GM19099 (cell line): Measurements from ENCODE around the gene AAR2.

Source experiments
- POLR2A ChIP-seq: IDR thresholded peaks from 3 replicates; pipeline ENCODE4 v1.6.1; 2011; ENCODE audit warnings: low read depth; ENCODE audit not compliant: insufficient read length; ENCODE audit errors: extremely low read depth

The AAR2 gene

GRCh38 chr20:36210436-36211021 is 25.7 kb upstream of the AAR2 start:
- no peak for TF ChIP-seq POLR2A

GRCh38 chr20:36213362-36213761 is 22.9 kb upstream of the AAR2 start:
- no peak for TF ChIP-seq POLR2A

GRCh38 chr20:36214684-36215256 is 21.5 kb upstream of the AAR2 start:
- no peak for TF ChIP-seq POLR2A

GRCh38 chr20:36215778-36216177 is 20.5 kb upstream of the AAR2 start:
- no peak for TF ChIP-seq POLR2A

- no peak for TF ChIP-seq POLR2A
These were observed 19.8 kb upstream of the AAR2 start for GRCh38 chr20:36216314-36217025.

GRCh38 chr20:36217226-36217625 is 19.1 kb upstream of the AAR2 start:
- no peak for TF ChIP-seq POLR2A

- TF ChIP-seq POLR2A = no peak
These were observed 17.8 kb upstream of the AAR2 start for GRCh38 chr20:36218380-36219064.

GRCh38 chr20:36219671-36220220 is 16.5 kb upstream of the AAR2 start:
- TF ChIP-seq POLR2A = no peak

- TF ChIP-seq POLR2A = no peak
These were observed 10.6 kb upstream of the AAR2 start for GRCh38 chr20:36225666-36226065.

GRCh38 chr20:36228770-36229169 is 7.5 kb upstream of the AAR2 start:
- TF ChIP-seq POLR2A = no peak

GRCh38 chr20:36230019-36230418 is 6.3 kb upstream of the AAR2 start:
- no peak for TF ChIP-seq POLR2A

- TF ChIP-seq POLR2A = no peak
These were observed 4.9 kb upstream of the AAR2 start for GRCh38 chr20:36231331-36231730.

- TF ChIP-seq POLR2A = no peak
These were observed 1.4 kb upstream of the AAR2 start for GRCh38 chr20:36234771-36235320.

- no peak for TF ChIP-seq POLR2A
These were observed 476 bp downstream of the AAR2 start for GRCh38 chr20:36236786-36237121.

GRCh38 chr20:36237477-36237876 is 1.2 kb downstream of the AAR2 start:
- TF ChIP-seq POLR2A = no peak
